Heart left ventricle (tissue), 16 donors: ENCODE measurements around the gene USP6NL. TPM values are rescaled to one million over a fixed set of nuclear protein-coding genes. Genes with fewer than 3 reads are reported as not detected.
A peak's percentile ranks its signal among the peaks of the same experiment; 100 is the strongest.

ENCODE experiments used
- ATAC-seq, 4 donors: fragments of 200-7000 bp; cut with Tn5 transposase; one replicate each; pipeline ENCODE4 v1.9.1; 2020 to 2022; ENCODE audit warnings: moderate library complexity in 4 of 4, mild to moderate bottlenecking in 3 of 4, moderate number of reproducible peaks in 1 of 4
- DNase-seq, 5 donors: peaks; one replicate each; pipeline ENCODE4 v3.0.0-alpha.2; 2020
- H3K27ac ChIP-seq, 12 donors: fragments of 200-600 bp; sonication (generic) in 4 of 12; one replicate each; pipeline versions ENCODE4 v1.5.0 to v1.8.0; 2016 to 2022; ENCODE audit warnings: mild to moderate bottlenecking in 2 of 12
- H3K27me3 ChIP-seq, 9 donors: fragments of 200-600 bp; sonication (generic) in 2 of 9; one replicate each; pipeline versions ENCODE4 v1.5.1 to v1.8.0; 2016 to 2022; ENCODE audit warnings: mild to moderate bottlenecking in 3 of 9
- H3K36me3 ChIP-seq, 9 donors: fragments of 200-600 bp; sonication (generic) in 2 of 9; one replicate each; pipeline versions ENCODE4 v1.5.0 to v1.8.0; 2018 to 2022; ENCODE audit warnings: mild to moderate bottlenecking in 2 of 9
- H3K4me1 ChIP-seq, 12 donors: fragments of 200-600 bp; sonication (generic) in 4 of 12; one replicate each; pipeline versions ENCODE4 v1.5.0 to v1.8.0; 2016 to 2022; ENCODE audit warnings: mild to moderate bottlenecking in 3 of 12
- H3K4me3 ChIP-seq, 12 donors: fragments of 200-600 bp; sonication (generic) in 4 of 12; one replicate each; pipeline versions ENCODE4 v1.5.0 to v1.8.0; 2017 to 2022; ENCODE audit warnings: mild to moderate bottlenecking in 9 of 12, moderate library complexity in 4 of 12
- H3K9me3 ChIP-seq, 12 donors: fragments of 200-600 bp; sonication (generic) in 4 of 12; one replicate each; pipeline versions ENCODE4 v1.5.0 to v1.8.0; 2016 to 2022; ENCODE audit warnings: mild to moderate bottlenecking in 1 of 12
- CTCF ChIP-seq, 12 donors: fragments of 200-600 bp; sonication (generic) in 4 of 12; IDR thresholded peaks; one replicate each; pipeline versions ENCODE4 v1.5.0 to v1.8.0; 2018 to 2022; ENCODE audit warnings: antibody characterized with exemption in 12 of 12, mild to moderate bottlenecking in 5 of 12
- POLR2A ChIP-seq, 2 donors: fragments of 450-650 bp; IDR thresholded peaks; one replicate each; pipeline ENCODE4 v1.6.1; 2017; ENCODE audit warnings: antibody characterized with exemption in 2 of 2, mild to moderate bottlenecking in 2 of 2, moderate library complexity in 2 of 2
- WGBS, 4 donors: extraction: QIAGEN DNeasy Blood & Tissue Kit in 2 of 4; methylation state at CpG; one replicate each; pipeline versions ENCODE4 v1.1.5 to v1.1.7; 2013 to 2018; 5-methylcytosine and 5-hydroxymethylcytosine counted together
- intact Hi-C, 10 donors: fragments of 100-400 bp; cut with DNase I; formaldehyde crosslinking; loops; one replicate each; pipeline versions ENCODE4 v1.11.1 to v1.14.2; 2022
- polyA plus RNA-seq, 2 donors: library from polyadenylated mRNA; stranded (reverse); fragments of 200-250 nt; gene quantifications; one replicate each; pipeline ENCODE4 v1.2.3, GENCODE V29; 2013
- total RNA-seq, 9 donors: library from RNA; depleted of rRNA in 2 of 9; stranded (reverse); fragments of >200 nt in 2 of 9; fragmentation: NEBNext Ultra II Directional in 3 of 9; extraction: Animal tissue kit (Norgen Biotek cat#: 25700) in 3 of 9; gene quantifications; one replicate each; pipeline versions ENCODE4 v1.1.0 to v1.2.4, GENCODE V29; 2016 to 2023
- donor health status: ischemic (EF 13 %, LVEDD 7.1; RV severe dilation, severe dysfunction).
- donor health status: healthy with polysubstance abuse.
- donor health status: DM: no; HTN: yes; CAD: no.
- donor health status: DM: no; HTN: no; CAD: no.
- donor health status: ischemic (EF 25% LVEDD 6.9; RV normal size, moderate dysfunction).
- donor health status: ischemic (EF 25% LVEDD 5.7; RV mildly dilated, moderate dysfunction).
- donor health status: healthy.
- donor health status: DM: yes; HTN: yes; CAD: no.
- donor health status: ischemic (EF 35%, LVEDD 5.7; RV mildly dilated, moderate dysfunction).
- donor health status: nonischemic (EF 11% LVEDD 7.7; RV severe dilation, severe dysfunction).
- donor health status: DM: yes; HTN: yes; CAD: no.
- donor health status: PGD.
- donor health status: ischemic (EF 29% LVEDD 5.4; RV normal size, mild dysfunction).
- donor health status: nonischemic (EF 23%, LVEDD 6.1; RV moderate dilation, normal function).

USP6NL gene
- total and polyA plus RNA-seq, 11 donors, result 1.3 to 12.2 (median 9.6) TPM

GRCh38 chr10:11548768-11549099 lies 62.7 kb downstream of the USP6NL start:
- Histone ChIP-seq H3K9me3 (no peaks in the 10 kb centered on the region), H3K4me3 (no peak overlapping the region), H3K36me3 (no peaks in the 10 kb centered on the region), H3K27ac (no peak overlapping the region), H3K27me3 (no peaks in the 10 kb centered on the region), H3K4me1 (peaks cover 0 to 39% (median 6%) of the 10 kb centered on the region in 12 donors)
- intact Hi-C loops, result no loop called here
- no peak for DNase-seq
- WGBS, 4 donors, result 75 to 86% (median 76%) methylated on average over 2 of the region's 2 CpGs
- ATAC-seq, result no peak
- TF ChIP-seq CTCF (IDR thresholded peaks at IDR 0.05) (no peak), POLR2A (IDR thresholded peaks at IDR 0.05) (no peak)

GRCh38 chr10:11548065-11548767 lies 63.2 kb downstream of the USP6NL start:
- Histone ChIP-seq H3K4me3 (no peak overlapping the region), H3K36me3 (no peaks in the 10 kb centered on the region), H3K9me3 (no peaks in the 10 kb centered on the region), H3K4me1 (peaks cover 0 to 34% (median 6%) of the 10 kb centered on the region in 12 donors), H3K27ac (no peak overlapping the region), H3K27me3 (no peaks in the 10 kb centered on the region)
- intact Hi-C loops, result no loop called here
- ATAC-seq (no peak), DNase-seq (no peak)
- TF ChIP-seq POLR2A (IDR thresholded peaks at IDR 0.05), result no peak
- no peak for TF ChIP-seq CTCF (IDR thresholded peaks at IDR 0.05)
- 93 to 98% (median 96%) methylated on average over 1 of the region's 1 CpG for WGBS, 4 donors

- Histone ChIP-seq H3K4me1 (peaks cover 0 to 18% (median 0%) of the 10 kb centered on the region in 12 donors), H3K4me3 (no peak overlapping the region), H3K9me3 (no peaks in the 10 kb centered on the region), H3K27me3 (no peaks in the 10 kb centered on the region), H3K27ac (peak overlapping the region in 1 of 12 donors; percentile 2), H3K36me3 (no peaks in the 10 kb centered on the region)
- WGBS, 4 donors, result 87 to 92% (median 90%) methylated on average over 4 of the region's 4 CpGs
- intact Hi-C loops, result no loop called here
- TF ChIP-seq CTCF (IDR thresholded peaks at IDR 0.05) (no peak), POLR2A (IDR thresholded peaks at IDR 0.05) (no peak)
- ATAC-seq (no peak), DNase-seq (no peak)
Observed at GRCh38 chr10:11546581-11546980, 64.9 kb downstream of the USP6NL start.

GRCh38 chr10:11541296-11541695 lies 70.2 kb downstream of the USP6NL start:
- intact Hi-C loops, result no loop called here

More at GRCh38 chr10:11541296-11541695, 70.2 kb downstream of the USP6NL start:
- Histone ChIP-seq H3K9me3 (no peaks in the 10 kb centered on the region), H3K27me3 (no peaks in the 10 kb centered on the region), H3K36me3 (no peaks in the 10 kb centered on the region), H3K4me3 (no peak overlapping the region), H3K4me1 (peaks cover 0 to 10% (median 0%) of the 10 kb centered on the region in 12 donors), H3K27ac (no peak overlapping the region)
- WGBS, 4 donors, result 93 to 97% (median 97%) methylated on average over 3 of the region's 3 CpGs
- DNase-seq (no peak), ATAC-seq (no peak)
- no peak for TF ChIP-seq POLR2A (IDR thresholded peaks at IDR 0.05)
- TF ChIP-seq CTCF (IDR thresholded peaks at IDR 0.05), result no peak
